GM19468 (cell line): ENCODE results near the gene HNRNPU.

ENCODE experiments used
- ATAC-seq: cut with Tn5 transposase; IDR thresholded peaks from one replicate; pipeline ENCODE4 v1.9.1; 2021; ENCODE audit warnings: mild to moderate bottlenecking, moderate library complexity, moderate number of reproducible peaks; ENCODE audit not compliant: unreplicated experiment; ENCODE audit errors: extremely low read depth

The HNRNPU gene

GRCh38 chr1:244813327-244813726, 51.0 kb downstream of the HNRNPU start:
- ATAC-seq = no peak

GRCh38 chr1:244810221-244810620, 54.1 kb downstream of the HNRNPU start:
- ATAC-seq = no peak

GRCh38 chr1:244807138-244807537, 57.2 kb downstream of the HNRNPU start:
- ATAC-seq = no peak

- no peak for ATAC-seq
Measured at GRCh38 chr1:244804841-244805240, 59.5 kb downstream of the HNRNPU start.

GRCh38 chr1:244802556-244803239, 61.6 kb downstream of the HNRNPU start:
- no peak for ATAC-seq

GRCh38 chr1:244802041-244802440, 62.3 kb downstream of the HNRNPU start:
- ATAC-seq = no peak

GRCh38 chr1:244801246-244801645, 63.1 kb downstream of the HNRNPU start:
- ATAC-seq = no peak

GRCh38 chr1:244800821-244801220, 63.5 kb downstream of the HNRNPU start:
- no peak for ATAC-seq
